Measurements from ENCODE around the gene BHLHE40. TPM values are rescaled to one million over a fixed set of nuclear protein-coding genes. Genes with fewer than 3 reads are reported as not detected.

BHLHE40 gene
- total RNA-seq, 2 donors from 2014 or later, result 228 to 369 TPM

DNA sequence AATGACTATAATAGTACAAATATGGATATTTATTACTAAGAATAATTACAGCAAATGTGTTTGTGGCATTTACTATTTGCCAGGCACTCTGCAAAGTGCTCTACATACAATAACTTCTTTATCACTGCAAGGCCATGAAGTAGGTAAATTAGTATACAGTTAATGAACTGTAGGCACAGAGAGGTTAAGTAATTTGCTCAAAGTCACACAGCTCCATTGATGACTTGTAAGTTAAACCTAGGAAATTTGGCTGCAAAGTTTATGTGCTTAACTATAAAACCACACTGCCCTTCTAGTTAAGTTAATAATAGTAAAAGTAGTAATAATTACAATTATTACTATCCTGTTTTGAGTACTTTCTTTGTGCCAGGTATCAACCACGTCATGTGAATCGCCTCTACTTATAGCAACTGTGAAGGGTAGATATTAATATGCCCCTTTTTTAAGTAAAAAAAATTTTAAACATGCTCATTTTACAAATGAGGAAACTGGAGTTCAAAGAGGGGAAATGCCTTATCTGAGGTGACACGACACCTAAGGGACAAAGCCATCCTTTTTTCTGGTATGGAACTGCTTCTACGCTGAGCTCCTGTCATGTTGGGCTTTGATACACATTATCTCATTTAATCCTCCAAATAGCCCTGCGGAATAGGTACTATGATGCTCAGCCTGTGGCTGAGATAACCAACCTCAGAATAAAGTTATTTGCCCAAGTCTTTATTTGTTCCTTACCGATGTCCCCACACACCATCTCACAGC, 8.5 kb downstream of the BHLHE40 start:
- DNase-seq (ENCODE audit: low spot score in 2 of 2) (no peak), ATAC-seq (no peak)
- Mint-ChIP-seq H3K9me3 (no peaks in the 10 kb centered on the region), H3K27ac (peak overlapping the region; percentile 1 to 87), H3K36me3 (peaks cover 30% of the 10 kb centered on the region in 2 donors)

DNA sequence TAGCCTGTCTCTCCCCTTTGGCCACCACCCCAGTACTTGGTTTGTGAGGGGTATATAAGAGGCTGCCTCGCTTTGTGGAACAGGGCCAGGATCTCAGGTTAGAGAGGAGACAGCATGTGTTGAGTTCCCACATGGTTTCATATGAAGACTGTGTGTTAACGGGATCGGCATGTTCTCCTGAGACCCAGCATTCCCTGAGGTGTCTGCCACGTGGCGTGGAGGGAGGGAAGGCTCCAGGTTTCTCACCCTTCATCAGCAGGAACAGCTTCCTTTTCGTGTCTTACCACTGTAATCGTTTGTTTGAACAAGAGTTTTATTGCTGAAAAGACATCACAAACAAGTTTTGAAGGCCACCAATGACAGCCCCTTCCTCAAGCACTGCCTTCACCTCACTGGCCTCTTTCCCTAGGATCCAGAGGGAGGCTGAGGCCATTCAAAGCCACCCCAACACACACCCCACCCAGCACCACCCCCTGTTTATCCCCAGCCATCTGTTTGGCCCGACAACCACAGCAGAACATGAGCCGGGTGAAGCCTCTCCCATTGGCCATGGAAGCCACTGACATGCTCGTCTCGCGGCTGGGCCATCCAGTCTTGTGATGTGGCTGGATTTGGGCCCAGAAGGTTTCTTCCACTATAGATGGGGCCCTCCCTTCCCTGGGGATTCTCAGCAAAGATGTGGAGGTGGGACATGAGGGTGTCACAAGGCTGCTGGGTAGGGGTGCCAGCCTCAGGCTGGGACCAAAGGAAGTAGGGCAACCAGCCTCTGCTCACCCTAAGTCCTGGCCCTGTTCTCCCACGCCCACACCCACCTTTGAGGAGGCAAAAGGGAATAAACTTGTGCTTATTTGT, 10.0 kb downstream of the BHLHE40 start:
- Mint-ChIP-seq H3K27ac (no peak overlapping the region), H3K9me3 (no peaks in the 10 kb centered on the region), H3K36me3 (peaks cover 15% of the 10 kb centered on the region in 2 donors)
- DNase-seq (ENCODE audit: low spot score in 2 of 2) (no peak), ATAC-seq (no peak)

DNA sequence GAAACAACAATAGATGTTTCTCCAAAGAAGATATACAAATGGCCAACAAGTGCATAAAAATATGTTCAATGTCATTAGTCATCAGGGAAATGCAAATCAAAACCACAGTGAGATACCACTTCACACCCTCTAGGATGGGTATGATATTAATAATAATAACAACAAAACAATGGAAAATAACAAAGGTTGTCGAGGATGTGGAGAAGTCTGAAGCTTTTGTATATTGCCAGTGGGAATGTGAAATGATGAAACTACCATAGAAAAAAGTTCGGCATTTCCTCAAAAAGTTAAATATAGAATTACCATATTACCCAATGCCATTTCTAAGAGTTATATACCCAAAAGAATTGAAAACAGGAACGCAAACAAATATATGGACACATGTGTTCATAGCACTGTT, 10.8 kb downstream of the BHLHE40 start:
- Mint-ChIP-seq H3K27ac (no peak overlapping the region), H3K36me3 (peaks cover 9 to 11% of the 10 kb centered on the region in 2 donors), H3K9me3 (no peaks in the 10 kb centered on the region)
- DNase-seq (ENCODE audit: low spot score in 2 of 2) (no peak), ATAC-seq (no peak)

DNA sequence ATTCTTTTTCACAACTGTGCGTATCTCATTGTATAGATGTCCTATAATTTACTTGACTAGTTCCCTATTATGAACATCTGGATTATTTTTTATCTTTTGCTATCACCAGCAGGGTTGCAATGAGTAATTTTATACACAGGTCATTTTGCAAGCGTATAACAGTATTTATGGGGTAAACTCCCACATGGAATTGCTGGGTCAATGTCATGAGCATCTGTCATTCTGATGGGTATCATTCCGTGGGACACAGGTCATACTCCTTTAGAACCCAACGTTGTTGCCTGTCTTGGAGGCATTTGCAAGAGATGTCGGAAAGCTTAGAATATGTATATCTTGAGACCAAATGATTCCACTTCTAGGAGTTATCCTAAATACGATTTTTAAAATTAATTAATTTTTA, 12.9 kb downstream of the BHLHE40 start:
- Mint-ChIP-seq H3K36me3 (no peaks in the 10 kb centered on the region), H3K9me3 (no peaks in the 10 kb centered on the region), H3K27ac (no peak overlapping the region)
- ATAC-seq (no peak), DNase-seq (ENCODE audit: low spot score in 2 of 2) (no peak)

DNA sequence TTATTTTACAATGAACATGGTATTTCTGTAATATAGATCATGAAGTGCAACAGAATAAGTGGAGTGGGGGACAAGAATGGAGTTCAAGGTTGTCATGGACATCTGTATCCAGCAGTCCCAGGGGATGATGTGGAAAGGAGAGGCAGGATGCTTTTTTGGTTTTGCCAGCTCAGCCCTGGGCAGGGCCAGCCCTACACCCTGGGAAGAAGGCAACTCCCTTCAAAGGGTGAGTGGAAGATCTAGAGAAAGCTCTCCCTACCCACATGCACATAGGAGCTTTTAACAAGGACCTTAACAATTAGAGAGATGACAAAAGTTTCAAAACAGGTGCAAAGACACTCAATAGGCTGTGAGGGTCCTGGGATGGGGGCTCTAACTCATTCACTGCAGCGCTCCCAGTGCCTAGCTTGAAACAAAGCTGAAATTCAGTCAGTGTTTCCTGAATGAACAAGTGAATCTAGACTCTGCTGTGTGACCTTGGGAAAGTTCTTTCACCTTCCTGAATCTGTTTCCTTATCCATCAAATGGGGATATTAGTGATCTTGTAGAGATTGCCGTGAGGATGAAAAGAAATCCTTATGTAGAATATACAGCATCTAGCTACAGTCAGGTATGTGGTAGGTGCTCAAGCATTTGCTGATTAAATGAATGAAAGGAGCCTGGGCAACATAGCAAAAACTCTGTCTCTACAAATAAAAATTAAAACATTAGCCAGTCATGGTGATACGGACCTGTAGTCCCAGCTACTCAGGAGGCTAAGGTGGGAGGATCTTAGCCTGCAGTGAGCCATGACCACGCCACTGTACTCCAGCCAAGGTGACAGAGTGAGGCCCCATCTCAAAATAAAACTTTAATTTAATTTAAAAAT, 14.3 kb downstream of the BHLHE40 start:
- ATAC-seq, result no peak
- H3K36me3 Mint-ChIP-seq, result no peaks in the 10 kb centered on the region
- H3K9me3 Mint-ChIP-seq, result no peaks in the 10 kb centered on the region
- no peak for DNase-seq (ENCODE audit: low spot score in 2 of 2)
- H3K27ac Mint-ChIP-seq, result no peak overlapping the region

DNA sequence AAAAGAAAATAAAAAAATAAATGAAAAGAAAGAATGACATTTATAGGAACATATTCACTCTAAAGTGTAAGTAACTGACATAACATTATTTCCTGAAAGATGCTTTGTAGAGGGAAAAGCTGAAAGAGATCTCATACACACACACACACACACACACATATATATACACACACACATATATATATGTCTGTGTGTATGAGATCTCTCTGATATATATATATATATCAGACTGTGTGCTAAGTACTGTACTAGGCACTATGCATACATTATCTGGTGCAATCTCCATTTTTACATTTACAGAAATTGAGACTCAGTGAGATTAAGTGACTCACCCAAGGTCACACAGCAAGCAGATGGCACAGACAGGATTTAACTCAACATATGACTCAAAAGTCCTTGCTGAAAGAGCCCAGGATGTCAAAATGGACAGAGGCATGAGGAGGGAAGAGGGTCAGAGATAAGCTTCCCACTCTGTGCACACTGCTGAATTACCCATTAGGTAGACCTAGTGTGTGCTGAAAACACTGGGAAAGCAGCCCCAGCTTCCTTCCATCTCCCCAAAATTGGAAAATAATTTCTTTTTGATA, 15.0 kb downstream of the BHLHE40 start:
- Mint-ChIP-seq H3K9me3 (no peaks in the 10 kb centered on the region), H3K36me3 (no peaks in the 10 kb centered on the region), H3K27ac (peak overlapping the region in 1 of 2 donors; percentile 73)
- DNase-seq (ENCODE audit: low spot score in 2 of 2) (no peak), ATAC-seq (peak; percentile 81 to 92)

DNA sequence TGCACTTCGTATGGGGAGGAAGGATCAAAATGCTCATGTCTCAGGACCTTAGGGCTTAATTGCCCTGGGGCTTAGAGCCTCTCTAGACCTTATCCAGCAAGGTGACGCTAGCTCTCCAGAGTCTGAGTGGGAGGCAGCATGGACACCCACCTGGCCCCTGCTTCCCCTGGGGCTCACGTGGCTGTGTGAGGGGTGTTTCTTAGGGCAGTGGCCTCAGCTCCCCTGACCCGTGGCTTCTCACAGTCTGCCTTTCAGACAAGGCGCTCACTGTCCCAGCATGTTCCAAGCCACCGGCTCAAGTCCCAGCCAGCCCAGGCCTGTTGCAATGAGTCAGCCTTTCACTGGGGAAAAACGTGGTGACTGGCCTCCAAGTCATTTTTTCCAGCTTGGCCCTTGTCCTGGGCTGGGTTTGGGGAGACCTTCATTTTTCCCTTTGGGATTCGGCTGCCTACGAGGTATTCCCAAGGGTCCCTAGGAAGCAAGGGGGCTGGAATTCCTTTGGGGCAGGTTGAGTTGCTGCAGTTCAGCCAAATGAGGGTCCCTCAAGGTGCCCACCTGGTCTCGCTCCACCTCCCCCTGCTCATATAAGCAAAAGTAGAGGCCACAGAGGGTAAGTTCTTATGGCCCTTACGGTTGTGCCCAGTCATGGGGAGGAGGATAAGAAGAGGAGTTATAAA, 15.7 kb downstream of the BHLHE40 start:
- DNase-seq (ENCODE audit: low spot score in 2 of 2) (no peak), ATAC-seq (peak; percentile 19 to 53)
- Mint-ChIP-seq H3K27ac (peak overlapping the region in 1 of 2 donors; percentile 73), H3K9me3 (no peaks in the 10 kb centered on the region), H3K36me3 (no peaks in the 10 kb centered on the region)

DNA sequence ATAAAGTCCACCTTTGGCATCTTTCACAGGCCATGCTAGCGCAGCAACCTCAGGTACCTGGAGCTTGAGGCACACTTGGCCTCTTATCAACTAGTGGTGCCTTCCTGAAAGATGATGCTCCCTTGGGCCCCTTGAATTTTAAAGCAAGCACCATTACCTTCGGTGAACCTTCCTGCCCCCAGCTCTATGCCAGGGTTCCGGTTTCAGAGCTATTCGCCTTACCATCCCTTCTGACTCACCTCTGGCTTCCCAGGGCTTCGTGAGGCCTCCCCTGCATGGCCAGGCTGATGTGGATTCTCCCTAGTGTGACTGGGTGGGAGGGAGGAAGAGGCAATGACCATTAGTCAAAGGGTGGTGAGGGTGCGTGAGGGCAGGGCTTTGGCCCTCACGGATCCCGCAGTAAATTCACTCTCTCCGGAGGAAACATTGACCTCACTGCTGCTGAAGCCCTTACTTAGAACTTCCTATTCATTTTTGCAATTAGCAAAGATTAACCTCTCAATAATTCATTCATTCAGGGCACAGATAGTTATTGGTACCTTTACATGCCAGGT, 16.3 kb downstream of the BHLHE40 start:
- DNase-seq (ENCODE audit: low spot score in 2 of 2) (no peak), ATAC-seq (no peak)
- no peak overlapping the region for H3K27ac Mint-ChIP-seq
- no peaks in the 10 kb centered on the region for H3K36me3 Mint-ChIP-seq
- no peaks in the 10 kb centered on the region for H3K9me3 Mint-ChIP-seq

DNA sequence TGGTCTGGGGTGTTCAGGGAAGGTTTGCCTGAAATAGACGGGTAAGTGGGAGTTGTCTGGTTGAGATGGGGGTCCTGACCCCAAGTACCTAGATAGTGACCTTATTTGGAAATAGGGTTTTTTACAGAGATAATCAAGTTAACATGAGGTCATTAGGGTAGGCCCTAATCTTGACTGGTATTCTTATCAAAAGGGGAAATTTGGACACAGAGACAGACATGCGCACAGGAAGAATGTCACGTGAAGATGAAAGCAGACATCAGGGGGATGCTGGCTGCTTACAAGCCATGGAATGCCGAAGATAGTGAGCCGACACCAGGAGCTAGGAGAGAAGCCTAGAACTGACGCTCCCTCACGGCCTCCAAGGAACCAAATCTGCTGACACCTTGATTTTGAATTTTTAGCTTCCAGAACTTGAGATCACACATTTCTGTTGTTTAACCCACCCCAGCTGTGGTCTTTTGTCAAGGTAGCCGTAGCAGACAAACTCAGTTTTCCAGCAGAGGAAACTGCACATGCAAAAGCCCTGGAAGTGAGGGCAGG, 17.1 kb downstream of the BHLHE40 start:
- ATAC-seq, result no peak
- no peak for DNase-seq (ENCODE audit: low spot score in 2 of 2)
- no peaks in the 10 kb centered on the region for H3K36me3 Mint-ChIP-seq
- H3K27ac Mint-ChIP-seq, result no peak overlapping the region
- no peaks in the 10 kb centered on the region for H3K9me3 Mint-ChIP-seq

DNA sequence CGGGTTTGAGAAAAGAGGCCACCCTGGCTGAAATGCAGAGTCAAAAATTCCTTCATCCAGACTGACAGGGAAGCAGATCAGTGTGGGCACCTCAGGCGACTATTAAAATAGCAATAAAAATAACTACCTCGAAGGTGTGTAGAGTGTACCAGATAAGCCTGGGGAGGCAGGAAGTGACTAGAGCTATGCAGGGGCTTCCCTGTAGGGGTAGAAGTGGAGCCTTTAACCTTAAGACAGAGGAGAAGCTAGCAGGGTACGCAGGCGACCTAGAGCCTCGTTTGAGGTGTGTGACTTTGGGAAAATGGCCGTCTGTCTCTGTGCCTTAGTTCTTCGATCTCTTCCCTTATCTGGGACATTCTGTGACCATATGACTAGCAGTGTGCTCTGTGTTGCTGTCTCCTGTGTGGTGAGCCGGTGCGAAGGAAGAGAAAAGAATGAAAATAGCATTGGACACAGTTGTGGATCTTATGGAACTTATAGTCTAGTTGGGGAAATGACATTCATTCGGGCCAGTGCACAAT, 17.6 kb downstream of the BHLHE40 start:
- DNase-seq (ENCODE audit: low spot score in 2 of 2) (no peak), ATAC-seq (no peak)
- no peaks in the 10 kb centered on the region for H3K36me3 Mint-ChIP-seq
- H3K9me3 Mint-ChIP-seq, result no peaks in the 10 kb centered on the region
- H3K27ac Mint-ChIP-seq, result no peak overlapping the region

DNA sequence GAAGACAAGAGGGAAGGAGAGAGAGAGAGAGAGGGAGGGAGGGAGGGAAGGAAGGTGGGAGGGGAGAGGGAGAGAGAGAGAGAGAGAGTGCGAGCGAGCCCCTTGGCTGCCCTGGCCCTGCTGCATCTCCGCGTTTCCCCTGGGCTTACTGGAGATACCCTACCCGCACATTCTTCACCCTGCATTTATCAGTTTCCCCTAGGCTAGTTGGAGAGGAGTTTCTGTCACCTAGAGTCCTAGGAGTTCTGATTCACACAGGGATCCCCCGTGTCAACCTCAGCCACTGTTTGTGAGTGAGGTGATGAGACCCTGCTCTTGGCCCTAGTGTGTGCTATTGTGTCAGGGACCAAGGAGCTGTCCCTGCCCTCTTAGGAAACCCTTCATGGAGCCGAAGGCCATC, 18.7 kb downstream of the BHLHE40 start:
- Mint-ChIP-seq H3K9me3 (no peaks in the 10 kb centered on the region), H3K36me3 (no peaks in the 10 kb centered on the region), H3K27ac (no peak overlapping the region)
- DNase-seq (ENCODE audit: low spot score in 2 of 2) (no peak), ATAC-seq (no peak)

DNA sequence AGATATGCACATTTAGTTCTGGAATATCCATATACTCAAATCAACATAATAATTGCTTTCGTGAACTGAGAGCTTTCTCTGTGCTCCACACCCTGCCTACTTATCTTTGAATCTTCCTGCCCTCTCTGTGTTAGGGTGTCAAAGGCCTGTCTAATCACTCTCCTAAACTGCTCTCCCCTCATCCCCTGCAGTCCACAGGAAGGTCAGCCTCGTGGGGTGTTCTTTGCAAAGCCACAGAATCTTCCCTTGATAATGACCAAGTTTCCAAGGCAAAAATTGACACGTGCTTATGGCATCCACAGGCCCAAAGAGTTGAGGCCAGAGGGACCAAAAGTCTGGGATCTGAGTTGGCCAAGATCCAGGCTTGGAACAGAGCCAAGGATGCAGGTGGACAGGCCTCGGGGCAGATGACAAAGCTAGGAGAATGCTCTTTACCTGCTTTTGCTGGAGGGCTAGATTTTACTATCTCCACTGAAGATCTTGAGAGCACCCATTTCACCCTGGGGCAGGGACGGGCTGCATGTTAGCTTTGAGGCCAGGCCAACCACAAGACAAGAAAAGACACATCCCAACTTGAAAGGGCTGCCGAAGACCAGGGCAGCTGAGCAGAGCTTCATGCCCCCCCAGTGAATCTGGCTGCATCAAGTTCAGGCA, 20.4 kb downstream of the BHLHE40 start:
- H3K27ac Mint-ChIP-seq, result no peak overlapping the region
- no peaks in the 10 kb centered on the region for H3K9me3 Mint-ChIP-seq
- H3K36me3 Mint-ChIP-seq, result no peaks in the 10 kb centered on the region
- ATAC-seq (no peak), DNase-seq (ENCODE audit: low spot score in 2 of 2) (peak in 1 of 2 donors; percentile 48)

DNA sequence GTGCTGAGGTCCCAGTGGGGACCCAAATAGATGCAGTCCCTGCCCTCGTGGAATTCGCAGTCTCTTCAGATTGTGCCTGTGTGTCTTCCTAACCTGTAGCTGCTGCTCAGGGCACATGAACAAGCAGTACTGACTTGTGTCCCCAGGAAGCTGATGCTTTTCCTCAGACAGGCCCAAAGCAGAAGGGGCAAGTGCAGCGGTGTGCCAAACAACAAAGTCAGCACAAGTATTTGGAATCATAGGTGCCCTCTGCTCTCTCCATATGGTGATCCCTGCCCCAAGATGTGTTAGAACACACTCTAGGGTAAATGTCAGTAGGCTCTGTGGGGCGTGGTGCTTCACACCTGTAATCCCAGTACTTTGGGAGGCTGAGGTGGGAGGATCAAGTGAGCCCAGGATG, 21.9 kb downstream of the BHLHE40 start:
- Mint-ChIP-seq H3K27ac (no peak overlapping the region), H3K36me3 (peaks cover 0 to 6% of the 10 kb centered on the region in 2 donors), H3K9me3 (no peaks in the 10 kb centered on the region)
- ATAC-seq (no peak), DNase-seq (ENCODE audit: low spot score in 2 of 2) (peak in 1 of 2 donors; percentile 39)

DNA sequence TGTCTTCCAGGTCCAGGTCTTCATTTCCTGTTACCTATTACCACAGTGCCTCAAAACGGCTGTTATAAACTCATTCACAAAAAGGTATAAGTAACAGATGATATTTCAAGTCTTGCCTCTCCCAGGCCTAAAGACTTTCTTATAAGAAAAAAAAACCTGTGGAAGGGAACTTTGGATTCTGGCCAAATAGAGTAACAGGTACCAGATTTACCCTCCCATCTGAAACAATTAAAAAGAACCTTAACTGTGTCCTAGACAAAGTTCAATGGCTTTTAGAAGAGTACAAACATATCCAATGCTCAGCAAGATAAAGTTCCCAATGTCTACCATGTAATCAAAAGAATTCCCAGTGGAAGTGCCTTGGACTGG, 22.6 kb downstream of the BHLHE40 start:
- Mint-ChIP-seq H3K27ac (peak overlapping the region; percentile 51 to 68), H3K9me3 (no peaks in the 10 kb centered on the region), H3K36me3 (peaks cover 0 to 6% of the 10 kb centered on the region in 2 donors)
- ATAC-seq (no peak), DNase-seq (ENCODE audit: low spot score in 2 of 2) (no peak)

Measured in activated naive CD4-positive, alpha-beta T cell treated with anti-CD3 and anti-CD28 coated beads, Interleukin-2, amount 50 U/mL, for 72 hours (primary cell).